ENCODE data around the gene CSNK1D. TPM values are rescaled to one million over a fixed set of nuclear protein-coding genes. Genes with fewer than 3 reads are reported as not detected.

The CSNK1D gene
- total RNA-seq, 1 experiment from 2014 or later = 234 TPM

- intact Hi-C loops (cut with micrococcal nuclease; ENCODE audit: unreplicated experiment) = no loop called here
- ATAC-seq = no peak
Observed at GRCh38 chr17:82203920-82204319, 69.6 kb downstream of the CSNK1D start.

GRCh38 chr17:82202981-82203380, 70.5 kb downstream of the CSNK1D start:
- intact Hi-C loops (cut with micrococcal nuclease; ENCODE audit: unreplicated experiment) (no loop called here), in situ Hi-C loops (cut with HindIII; ENCODE audit: low pct_unique_long_range_greater_than_20kb, low sequenced_read_pairs) (no loop called here)
- no peak for ATAC-seq
- TF ChIP-seq SIN3A (IDR thresholded peaks at IDR 0.05; ENCODE audit: borderline replicate concordance, insufficient read depth, low read depth, low read length) = no peak
- no peak for TF ChIP-seq CTCF (IDR thresholded peaks at IDR 0.05)
- TF ChIP-seq POLR2AphosphoS5 (IDR thresholded peaks at IDR 0.05; ENCODE audit: low read depth, low read length) = no peak
- TF ChIP-seq TCF7L2 (IDR thresholded peaks at IDR 0.05; ENCODE audit: low read depth, low read length) = no peak
- no peak for TF ChIP-seq REST (IDR thresholded peaks at IDR 0.05; ENCODE audit: insufficient read depth in 1 of 2, low read depth in 2 of 2, low read length in 1 of 2)
- H3K4me1 ChIP-seq (ENCODE audit: control insufficient read depth, insufficient read depth, low read length) = peaks cover 41% of the 10 kb centered on the region
- BruUV-seq (replicated peaks) = no TSS peak
- H3K36me3 ChIP-seq (ENCODE audit: control insufficient read depth, insufficient read depth, low read length) = no peaks in the 10 kb centered on the region
- H3K9me3 ChIP-seq (ENCODE audit: control insufficient read depth, insufficient read depth, low read depth, low read length) = no peaks in the 10 kb centered on the region
- H3K4me3 ChIP-seq (ENCODE audit: low read depth in 2 of 2, low read length in 2 of 2) = no peak overlapping the region
- H3K27me3 ChIP-seq (ENCODE audit: control insufficient read depth, insufficient read depth, low read length) = no peaks in the 10 kb centered on the region
- ChIA-PET POLR2A (no interaction called here), CTCF (no interaction called here)
- no peak for DNase-seq (ENCODE audit: low read depth, low spot score)
- peak overlapping the region; percentile 95; the same call in 1 of the 2 replicates for H3K27ac ChIP-seq (ENCODE audit: low read length)

More at GRCh38 chr17:82203920-82204319, 69.6 kb downstream of the CSNK1D start:
- no peak for TF ChIP-seq SIN3A (IDR thresholded peaks at IDR 0.05; ENCODE audit: borderline replicate concordance, insufficient read depth, low read depth, low read length)
- no peak for TF ChIP-seq CTCF (IDR thresholded peaks at IDR 0.05)
- TF ChIP-seq TCF7L2 (IDR thresholded peaks at IDR 0.05; ENCODE audit: low read depth, low read length) = no peak
- no peak for TF ChIP-seq REST (IDR thresholded peaks at IDR 0.05; ENCODE audit: insufficient read depth in 1 of 2, low read depth in 2 of 2, low read length in 1 of 2)
- no peak for TF ChIP-seq POLR2AphosphoS5 (IDR thresholded peaks at IDR 0.05; ENCODE audit: low read depth, low read length)
- no TSS peak for BruUV-seq (replicated peaks)
- in situ Hi-C loops (cut with HindIII; ENCODE audit: low pct_unique_long_range_greater_than_20kb, low sequenced_read_pairs) = no loop called here
- no peak overlapping the region for H3K4me3 ChIP-seq (ENCODE audit: low read depth in 2 of 2, low read length in 2 of 2)
- CTCF ChIA-PET = interaction anchor here (0.9 kb wide), 1 partner anchor 22 kb away, joined by 3 read pairs; no protein-coding TSS in a partner anchor
- H3K27me3 ChIP-seq (ENCODE audit: control insufficient read depth, insufficient read depth, low read length) = no peaks in the 10 kb centered on the region
- peak overlapping the region; percentile 95 for H3K27ac ChIP-seq (ENCODE audit: low read length)
- H3K4me1 ChIP-seq (ENCODE audit: control insufficient read depth, insufficient read depth, low read length) = peaks cover 41% of the 10 kb centered on the region
- DNase-seq (ENCODE audit: low read depth, low spot score) = no peak
- no peaks in the 10 kb centered on the region for H3K9me3 ChIP-seq (ENCODE audit: control insufficient read depth, insufficient read depth, low read depth, low read length)
- no peaks in the 10 kb centered on the region for H3K36me3 ChIP-seq (ENCODE audit: control insufficient read depth, insufficient read depth, low read length)
- POLR2A ChIA-PET = interaction anchor here (0.7 kb wide), 1 partner anchor 10 kb away, joined by 5 read pairs; no protein-coding TSS in a partner anchor

Measured in Panc1 (cell line).